ENCODE data around the gene CHML.

CHML gene

GRCh38 chr1:241596633-241597032 lies 43.5 kb downstream of the CHML start:
- DNase-seq (ENCODE audit: low read depth), result no peak
- TF ChIP-seq, protein P1, sequence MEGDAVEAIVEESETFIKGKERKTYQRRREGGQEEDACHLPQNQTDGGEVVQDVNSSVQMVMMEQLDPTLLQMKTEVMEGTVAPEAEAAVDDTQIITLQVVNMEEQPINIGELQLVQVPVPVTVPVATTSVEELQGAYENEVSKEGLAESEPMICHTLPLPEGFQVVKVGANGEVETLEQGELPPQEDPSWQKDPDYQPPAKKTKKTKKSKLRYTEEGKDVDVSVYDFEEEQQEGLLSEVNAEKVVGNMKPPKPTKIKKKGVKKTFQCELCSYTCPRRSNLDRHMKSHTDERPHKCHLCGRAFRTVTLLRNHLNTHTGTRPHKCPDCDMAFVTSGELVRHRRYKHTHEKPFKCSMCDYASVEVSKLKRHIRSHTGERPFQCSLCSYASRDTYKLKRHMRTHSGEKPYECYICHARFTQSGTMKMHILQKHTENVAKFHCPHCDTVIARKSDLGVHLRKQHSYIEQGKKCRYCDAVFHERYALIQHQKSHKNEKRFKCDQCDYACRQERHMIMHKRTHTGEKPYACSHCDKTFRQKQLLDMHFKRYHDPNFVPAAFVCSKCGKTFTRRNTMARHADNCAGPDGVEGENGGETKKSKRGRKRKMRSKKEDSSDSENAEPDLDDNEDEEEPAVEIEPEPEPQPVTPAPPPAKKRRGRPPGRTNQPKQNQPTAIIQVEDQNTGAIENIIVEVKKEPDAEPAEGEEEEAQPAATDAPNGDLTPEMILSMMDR (IDR thresholded peaks at IDR 0.05; ENCODE audit: control insufficient read depth, insufficient read depth, low read depth, low read length, missing control alignments), result no peak
- no peak overlapping the region for H3K4me3 ChIP-seq (ENCODE audit: control insufficient read depth, low read depth, low read length)

DNA sequence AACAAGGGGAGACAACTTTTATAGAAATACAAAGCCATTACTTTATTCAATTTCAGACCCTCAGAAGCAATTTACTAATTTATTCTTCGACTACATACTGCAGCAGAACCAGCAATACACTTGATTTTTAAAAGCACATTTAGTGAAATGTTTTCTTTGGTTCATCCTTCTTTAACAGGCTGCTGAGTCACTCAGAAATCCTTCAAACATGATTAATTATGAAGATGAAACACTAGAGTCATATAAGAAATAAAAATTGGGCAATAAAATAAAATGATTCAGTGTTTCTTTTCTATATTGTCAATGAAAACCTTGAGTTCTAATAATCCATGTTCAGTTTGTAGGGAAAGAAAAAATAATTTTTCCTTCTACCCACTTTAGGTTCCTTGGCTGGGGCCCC lies 47.0 kb downstream of the CHML start:
- DNase-seq (ENCODE audit: low read depth), result peak; percentile 17
- H3K4me3 ChIP-seq (ENCODE audit: control insufficient read depth, low read depth, low read length), result no peak overlapping the region
- TF ChIP-seq, protein P1 (IDR thresholded peaks at IDR 0.05; ENCODE audit: control insufficient read depth, insufficient read depth, low read depth, low read length, missing control alignments), result no peak

DNA sequence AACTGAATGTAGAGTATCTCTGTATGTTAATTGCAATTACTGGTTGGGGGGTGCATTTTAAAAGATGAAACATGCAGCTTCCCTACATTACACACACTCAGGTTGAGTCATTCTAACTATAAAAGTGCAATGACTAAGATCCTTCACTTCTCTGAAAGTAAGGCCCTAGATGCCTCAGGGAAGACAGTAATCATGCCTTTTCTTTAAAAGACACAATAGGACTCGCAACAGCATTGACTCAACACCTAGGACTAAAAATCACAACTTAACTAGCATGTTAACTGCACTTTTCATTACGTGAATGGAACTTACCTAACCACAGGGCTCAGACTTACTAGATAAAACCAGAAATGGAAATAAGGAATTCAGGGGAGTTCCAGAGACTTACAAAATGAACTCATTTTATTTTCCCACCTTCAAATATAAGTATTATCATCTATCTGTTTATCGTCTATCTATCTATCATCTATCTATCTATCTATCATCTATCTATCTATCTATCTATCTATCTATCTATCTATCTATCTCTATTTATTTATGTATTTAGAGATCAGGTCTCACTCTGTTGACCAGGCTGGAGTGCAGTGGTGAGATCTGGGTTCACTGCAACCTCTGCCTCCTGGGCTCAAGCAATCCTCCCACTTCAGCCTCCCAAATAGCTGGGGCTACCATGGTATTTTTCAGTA lies 47.8 kb downstream of the CHML start:
- H3K4me3 ChIP-seq (ENCODE audit: control insufficient read depth, low read depth, low read length), result no peak overlapping the region
- TF ChIP-seq, protein P1 (IDR thresholded peaks at IDR 0.05; ENCODE audit: control insufficient read depth, insufficient read depth, low read depth, low read length, missing control alignments), result no peak
- DNase-seq (ENCODE audit: low read depth), result peak; percentile 57

- H3K4me3 ChIP-seq (ENCODE audit: control insufficient read depth, low read depth, low read length), result no peak overlapping the region
- TF ChIP-seq, protein P1 (IDR thresholded peaks at IDR 0.05; ENCODE audit: control insufficient read depth, insufficient read depth, low read depth, low read length, missing control alignments), result no peak
- no peak for DNase-seq (ENCODE audit: low read depth)
Observed at GRCh38 chr1:241591736-241592135, 48.4 kb downstream of the CHML start.

DNA sequence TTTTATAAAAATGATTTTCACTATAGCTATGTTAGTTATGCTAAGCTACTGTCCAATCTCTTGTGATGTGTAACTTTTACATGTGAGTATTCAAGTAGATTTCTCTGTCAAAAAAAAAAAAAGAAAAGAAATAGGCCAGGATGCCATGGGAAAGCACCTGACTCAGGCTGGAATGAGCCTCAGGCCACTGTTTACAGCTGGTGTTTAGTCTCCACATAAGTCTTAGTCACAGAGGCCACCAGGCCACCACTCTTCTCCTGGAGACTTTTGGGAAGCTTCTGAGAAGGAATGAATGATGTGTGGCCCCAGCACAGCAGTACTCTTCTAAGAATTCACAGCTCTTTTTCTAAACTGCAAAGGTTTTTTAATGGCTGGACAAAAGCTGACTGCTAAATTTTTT lies 48.9 kb downstream of the CHML start:
- DNase-seq (ENCODE audit: low read depth), result peak; percentile 33
- TF ChIP-seq, protein P1 (IDR thresholded peaks at IDR 0.05; ENCODE audit: control insufficient read depth, insufficient read depth, low read depth, low read length, missing control alignments), result no peak
- no peak overlapping the region for H3K4me3 ChIP-seq (ENCODE audit: control insufficient read depth, low read depth, low read length)

DNA sequence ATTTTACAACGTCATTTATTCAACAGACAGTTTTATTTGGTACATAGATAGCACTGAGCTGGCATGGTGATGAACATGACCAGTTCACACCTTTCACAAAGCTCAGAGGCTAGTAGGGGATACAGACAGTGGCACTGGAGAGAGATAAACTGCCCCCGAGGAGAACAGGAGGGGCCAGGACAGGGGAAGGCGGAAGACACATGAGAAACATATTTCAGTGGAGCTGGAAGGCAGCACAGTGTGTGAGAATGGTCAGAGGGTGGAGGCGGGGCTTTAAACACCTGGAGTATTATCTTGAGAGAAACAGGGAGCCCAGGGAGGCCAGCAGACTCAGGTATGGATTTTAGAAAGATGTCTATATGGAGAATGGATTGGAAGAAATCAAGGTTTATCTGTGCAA lies 49.5 kb downstream of the CHML start:
- TF ChIP-seq, protein P1 (IDR thresholded peaks at IDR 0.05; ENCODE audit: control insufficient read depth, insufficient read depth, low read depth, low read length, missing control alignments), result no peak
- no peak for DNase-seq (ENCODE audit: low read depth)
- no peak overlapping the region for H3K4me3 ChIP-seq (ENCODE audit: control insufficient read depth, low read depth, low read length)

Measured in AG09309 (cell line).